HG03565 (cell line): ENCODE results near the gene ZNF487.
"Not testable (repeated sequence)": the region's sequence is repeated elsewhere in the genome, so short reads cannot be mapped to it uniquely, and the experiment has no call there.

Experiments
- ATAC-seq: cut with Tn5 transposase; IDR thresholded peaks from one replicate; pipeline ENCODE4 v1.9.1; 2021; ENCODE audit warnings: mild to moderate bottlenecking, moderate library complexity; ENCODE audit not compliant: unreplicated experiment

ZNF487 gene

GRCh38 chr10:43403911-43404703 is 32.8 kb upstream of the ZNF487 start:
- no peak for ATAC-seq

GRCh38 chr10:43404704-43405084 is 32.2 kb upstream of the ZNF487 start:
- no peak for ATAC-seq

GRCh38 chr10:43407148-43407575 is 29.7 kb upstream of the ZNF487 start:
- no peak for ATAC-seq

GRCh38 chr10:43407576-43408330 is 29.2 kb upstream of the ZNF487 start:
- ATAC-seq, result peak; percentile 42

- ATAC-seq, result no peak
These were observed 28.6 kb upstream of the ZNF487 start for GRCh38 chr10:43408331-43408709.

GRCh38 chr10:43408710-43409384 is 28.1 kb upstream of the ZNF487 start, which contains the start of gene HNRNPF:
Gene HNRNPF, minus strand, starts transcription at chr10:43409186. Its CDS starts 21,302 bp downstream, at chr10:43387884.
- ATAC-seq, result peak; percentile 58

- ATAC-seq, result no peak
These were observed 27.4 kb upstream of the ZNF487 start for GRCh38 chr10:43409385-43410109.

- no peak for ATAC-seq
These were observed 26.6 kb upstream of the ZNF487 start for GRCh38 chr10:43410345-43410744.

GRCh38 chr10:43411536-43411935 is 25.4 kb upstream of the ZNF487 start:
- no peak for ATAC-seq

- no peak for ATAC-seq
These were observed 21.4 kb upstream of the ZNF487 start for GRCh38 chr10:43415544-43415943.

- ATAC-seq, result no peak
These were observed 18.8 kb upstream of the ZNF487 start for GRCh38 chr10:43417950-43418768.

GRCh38 chr10:43419997-43420368 is 16.9 kb upstream of the ZNF487 start:
- ATAC-seq, result no peak

GRCh38 chr10:43420369-43421200 is 16.3 kb upstream of the ZNF487 start:
- ATAC-seq, result peak; percentile 87

GRCh38 chr10:43421201-43421507 is 15.8 kb upstream of the ZNF487 start:
- no peak for ATAC-seq

GRCh38 chr10:43421519-43421918 is 15.4 kb upstream of the ZNF487 start:
- ATAC-seq, result no peak

GRCh38 chr10:43421944-43422343 is 15.0 kb upstream of the ZNF487 start:
- ATAC-seq, result not testable (repeated sequence)

GRCh38 chr10:43424416-43424815 is 12.5 kb upstream of the ZNF487 start:
- ATAC-seq, result no peak

GRCh38 chr10:43426476-43426875 is 10.4 kb upstream of the ZNF487 start:
- ATAC-seq, result not testable (repeated sequence)

GRCh38 chr10:43427166-43427825 is 9.6 kb upstream of the ZNF487 start:
- peak; percentile 68 for ATAC-seq
